Activated naive CD8-positive, alpha-beta T cell treated with anti-CD3 and anti-CD28 coated beads for 36 hours (primary cell): Measurements from ENCODE around the gene MAN1B1. TPM values are rescaled to one million over a fixed set of nuclear protein-coding genes. Genes with fewer than 3 reads are reported as not detected.

Source experiments
- DNase-seq: peaks from one replicate; pipeline ENCODE4 v3.0.0; 2021
- H3K27ac Mint-ChIP-seq: one replicate; pipeline ENCODE4 v1.8.0; 2022; ENCODE audit warnings: mild to moderate bottlenecking, moderate library complexity, mixed read lengths
- H3K27me3 Mint-ChIP-seq: one replicate; pipeline ENCODE4 v1.8.0; 2022; ENCODE audit warnings: mild to moderate bottlenecking, mixed read lengths
- H3K36me3 Mint-ChIP-seq: one replicate; pipeline ENCODE4 v1.8.0; 2021; ENCODE audit warnings: mild to moderate bottlenecking, mixed read lengths
- H3K4me1 Mint-ChIP-seq: one replicate; pipeline ENCODE4 v1.8.0; 2021; ENCODE audit warnings: mixed read lengths
- H3K4me3 Mint-ChIP-seq: one replicate; pipeline ENCODE4 v1.8.0; 2022; ENCODE audit warnings: mild to moderate bottlenecking, moderate library complexity, mixed read lengths
- H3K9me3 Mint-ChIP-seq: one replicate; pipeline ENCODE4 v1.8.0; 2022; ENCODE audit warnings: mixed read lengths
- total RNA-seq, 2 experiments: library from RNA; stranded (reverse); gene quantifications; one replicate each; pipeline ENCODE4 v1.2.3, GENCODE V29; 2021

MAN1B1 gene
- 10 to 100 TPM; 24.7 to 25.1 TPM for total RNA-seq

GRCh38 chr9:137086531-137087408 lies at the start of gene MAN1B1:
TSS of gene MAN1B1 (plus strand) at chr9:137086985. CDS start at chr9:137087000, 15 bp downstream.
- peak; percentile 100 for DNase-seq
- Mint-ChIP-seq H3K4me3 (peak within 1 kb of the TSS; percentile 86), H3K27me3 (no peaks in the 10 kb centered on the region), H3K9me3 (no peaks in the 10 kb centered on the region), H3K27ac (peak within 1 kb of the TSS; percentile 92), H3K36me3 (peaks cover 6% of the 10 kb centered on the region), H3K4me1 (peaks cover 31% of the 10 kb centered on the region)

GRCh38 chr9:137037035-137037434 lies 49.8 kb upstream of the MAN1B1 start:
- Mint-ChIP-seq H3K36me3 (no peaks in the 10 kb centered on the region), H3K27me3 (no peaks in the 10 kb centered on the region), H3K27ac (no peak overlapping the region), H3K4me1 (peaks cover 12% of the 10 kb centered on the region), H3K4me3 (no peak overlapping the region), H3K9me3 (no peaks in the 10 kb centered on the region)
- DNase-seq: no peak

- Mint-ChIP-seq H3K27ac (no peak overlapping the region), H3K4me3 (no peak overlapping the region), H3K4me1 (peaks cover 11% of the 10 kb centered on the region), H3K27me3 (no peaks in the 10 kb centered on the region), H3K9me3 (no peaks in the 10 kb centered on the region), H3K36me3 (no peaks in the 10 kb centered on the region)
- no peak for DNase-seq
Measured at GRCh38 chr9:137037483-137037882, 49.3 kb upstream of the MAN1B1 start.

GRCh38 chr9:137038916-137039315 lies 47.9 kb upstream of the MAN1B1 start:
- Mint-ChIP-seq H3K4me3 (no peak overlapping the region), H3K27me3 (no peaks in the 10 kb centered on the region), H3K36me3 (no peaks in the 10 kb centered on the region), H3K9me3 (no peaks in the 10 kb centered on the region), H3K27ac (no peak overlapping the region), H3K4me1 (peaks cover 8% of the 10 kb centered on the region)
- DNase-seq: no peak

- no peaks in the 10 kb centered on the region for H3K36me3 Mint-ChIP-seq
- H3K4me3 Mint-ChIP-seq: no peak overlapping the region
- no peak overlapping the region for H3K27ac Mint-ChIP-seq
- H3K4me1 Mint-ChIP-seq: peaks cover 5% of the 10 kb centered on the region
- no peaks in the 10 kb centered on the region for H3K9me3 Mint-ChIP-seq
- H3K27me3 Mint-ChIP-seq: peaks cover 4% of the 10 kb centered on the region
- DNase-seq: no peak
Measured at GRCh38 chr9:137039611-137040366, 47.0 kb upstream of the MAN1B1 start.

- no peak overlapping the region for H3K4me3 Mint-ChIP-seq
- DNase-seq: no peak
- peaks cover 10% of the 10 kb centered on the region for H3K27me3 Mint-ChIP-seq
- H3K4me1 Mint-ChIP-seq: peaks cover 5% of the 10 kb centered on the region
- no peaks in the 10 kb centered on the region for H3K36me3 Mint-ChIP-seq
- H3K27ac Mint-ChIP-seq: no peak overlapping the region
- no peaks in the 10 kb centered on the region for H3K9me3 Mint-ChIP-seq
Measured at GRCh38 chr9:137040568-137040967, 46.2 kb upstream of the MAN1B1 start.

GRCh38 chr9:137041124-137041523 lies 45.7 kb upstream of the MAN1B1 start:
- Mint-ChIP-seq H3K27ac (no peak overlapping the region), H3K4me1 (peaks cover 5% of the 10 kb centered on the region), H3K27me3 (peaks cover 10% of the 10 kb centered on the region), H3K9me3 (no peaks in the 10 kb centered on the region), H3K4me3 (no peak overlapping the region), H3K36me3 (no peaks in the 10 kb centered on the region)
- no peak for DNase-seq

- no peak for DNase-seq
- Mint-ChIP-seq H3K4me1 (peaks cover 5% of the 10 kb centered on the region), H3K27me3 (peaks cover 29% of the 10 kb centered on the region), H3K27ac (no peak overlapping the region), H3K36me3 (no peaks in the 10 kb centered on the region), H3K4me3 (no peak overlapping the region), H3K9me3 (no peaks in the 10 kb centered on the region)
Measured at GRCh38 chr9:137042751-137043727, 43.7 kb upstream of the MAN1B1 start.

GRCh38 chr9:137044037-137044436 lies 42.7 kb upstream of the MAN1B1 start:
- Mint-ChIP-seq H3K27ac (no peak overlapping the region), H3K9me3 (no peaks in the 10 kb centered on the region), H3K27me3 (peaks cover 39% of the 10 kb centered on the region), H3K4me3 (no peak overlapping the region), H3K4me1 (peaks cover 5% of the 10 kb centered on the region), H3K36me3 (no peaks in the 10 kb centered on the region)
- DNase-seq: no peak

- Mint-ChIP-seq H3K9me3 (no peaks in the 10 kb centered on the region), H3K27ac (no peak overlapping the region), H3K36me3 (no peaks in the 10 kb centered on the region), H3K4me3 (peak overlapping the region; percentile 53), H3K4me1 (peaks cover 5% of the 10 kb centered on the region), H3K27me3 (peaks cover 45% of the 10 kb centered on the region)
- DNase-seq: no peak
Measured at GRCh38 chr9:137044502-137045177, 42.1 kb upstream of the MAN1B1 start.

GRCh38 chr9:137045294-137046087 lies 41.3 kb upstream of the MAN1B1 start:
- Mint-ChIP-seq H3K4me1 (peaks cover 5% of the 10 kb centered on the region), H3K4me3 (peak overlapping the region; percentile 53), H3K27ac (no peak overlapping the region), H3K9me3 (no peaks in the 10 kb centered on the region), H3K36me3 (no peaks in the 10 kb centered on the region), H3K27me3 (peaks cover 54% of the 10 kb centered on the region)
- DNase-seq: peak; percentile 45

- Mint-ChIP-seq H3K4me1 (peaks cover 5% of the 10 kb centered on the region), H3K9me3 (no peaks in the 10 kb centered on the region), H3K36me3 (no peaks in the 10 kb centered on the region), H3K4me3 (peak within 1 kb of the TSS; percentile 53), H3K27me3 (peaks cover 58% of the 10 kb centered on the region), H3K27ac (no peak within 1 kb of the TSS)
- DNase-seq: peak; percentile 84
Measured at GRCh38 chr9:137046088-137046787, 40.5 kb upstream of the MAN1B1 start, which contains the start of gene NPDC1. TSS of gene NPDC1 (minus strand) at chr9:137046177. CDS start at chr9:137045989, 188 bp downstream.
